WTC11 (cell line): ENCODE data around the gene FOXJ1. TPM values are rescaled to one million over a fixed set of nuclear protein-coding genes. Genes with fewer than 3 reads are reported as not detected.

Experiments
- ATAC-seq: fragments of 200-7000 bp; cut with Tn5 transposase; 2 replicates; pipeline ENCODE4 v1.10.0; 2021; ENCODE audit warnings: mild to moderate bottlenecking, moderate library complexity
- CTCF ChIA-PET: fragments of 300-600 bp; sonication (Branson Sonifier 250); formaldehyde crosslinking; loops from one replicate; lab custom pipeline; 2021; ENCODE audit warnings: antibody characterized with exemption; lab: Charles Lee
- POLR2A ChIA-PET: fragments of 350-600 bp; sonication (Branson Sonifier 250); formaldehyde crosslinking; loops from one replicate; lab custom pipeline; 2021; ENCODE audit warnings: antibody characterized with exemption; lab: Charles Lee
- DNase-seq: peaks from one replicate; pipeline ENCODE4 v3.0.0; 2021; ENCODE audit warnings: low spot score
- H3K27ac Mint-ChIP-seq: 2 replicates; pipeline ENCODE4 v1.8.0; 2021; ENCODE audit warnings: mixed read lengths
- H3K27me3 Mint-ChIP-seq: 2 replicates; pipeline ENCODE4 v1.8.0; 2021; ENCODE audit warnings: low read depth, mild to moderate bottlenecking, moderate library complexity, mixed read lengths
- H3K36me3 Mint-ChIP-seq: 2 replicates; pipeline ENCODE4 v1.8.0; 2021; ENCODE audit warnings: mixed read lengths
- H3K4me1 Mint-ChIP-seq: 2 replicates; pipeline ENCODE4 v1.8.0; 2022; ENCODE audit warnings: mixed read lengths
- H3K4me3 Mint-ChIP-seq: 2 replicates; pipeline ENCODE4 v1.8.0; 2021; ENCODE audit warnings: mild to moderate bottlenecking, moderate library complexity, mixed read lengths
- H3K9me3 Mint-ChIP-seq: 2 replicates; pipeline ENCODE4 v1.8.0; 2021; ENCODE audit warnings: mixed read lengths
- TCF7 ChIP-seq: sonication (generic); formaldehyde crosslinking; IDR thresholded peaks from 2 replicates; pipeline ENCODE4 v1.8.0; 2022; ENCODE audit warnings: mild to moderate bottlenecking, low read depth, missing genetic modification reagents, moderate library complexity
- TEAD1 ChIP-seq: sonication (generic); formaldehyde crosslinking; IDR thresholded peaks from 2 replicates; pipeline ENCODE4 v1.8.0; 2022; ENCODE audit warnings: mild to moderate bottlenecking, missing genetic modification reagents
- TEAD4 ChIP-seq: sonication (generic); formaldehyde crosslinking; IDR thresholded peaks from 2 replicates; pipeline ENCODE4 v1.8.0; 2022; ENCODE audit warnings: mild to moderate bottlenecking, missing genetic modification reagents
- ZNF396 ChIP-seq: fragments of 250-450 bp; sonication (Bioruptor Pico); IDR thresholded peaks from 2 replicates; pipeline ENCODE4 v1.8.0; 2021; ENCODE audit warnings: mild to moderate bottlenecking, moderate library complexity, borderline replicate concordance
- total RNA-seq: library from RNA; stranded (reverse); gene quantifications from 3 replicates; pipeline ENCODE4 v1.2.3, GENCODE V29; 2021
- TF ChIP-seq, protein P1 (sequence below): sonication (generic); formaldehyde crosslinking; IDR thresholded peaks from 2 replicates; pipeline ENCODE4 v1.8.0; 2023; ENCODE audit warnings: mild to moderate bottlenecking, missing genetic modification reagents
- TF ChIP-seq, protein P2 (sequence below): sonication (generic); formaldehyde crosslinking; IDR thresholded peaks from 2 replicates; pipeline ENCODE4 v1.8.0; 2022; ENCODE audit warnings: mild to moderate bottlenecking, missing genetic modification reagents
- TF ChIP-seq, protein P3 (sequence below): fragments of 250-450 bp; sonication (Bioruptor Pico); IDR thresholded peaks from 2 replicates; pipeline ENCODE4 v1.8.0; 2021; ENCODE audit warnings: mild to moderate bottlenecking
- TF ChIP-seq, protein P4 (sequence below): sonication (generic); formaldehyde crosslinking; IDR thresholded peaks from 2 replicates; pipeline ENCODE4 v1.8.1; 2023; ENCODE audit warnings: mild to moderate bottlenecking, missing genetic modification reagents, moderate library complexity
- TF ChIP-seq, protein P5 (sequence below): fragments of 250-450 bp; sonication (Bioruptor Pico); IDR thresholded peaks from 2 replicates; pipeline ENCODE4 v1.9.0; 2021; ENCODE audit warnings: mild to moderate bottlenecking, borderline replicate concordance
- TF ChIP-seq, protein P6 (sequence below): fragments of 250-450 bp; sonication (Bioruptor Pico); IDR thresholded peaks from 2 replicates; pipeline ENCODE4 v1.9.0; 2021; ENCODE audit warnings: moderate library complexity, mild to moderate bottlenecking, inconsistent platforms, borderline replicate concordance

Gene FOXJ1
- total RNA-seq, 1 experiment from 2014 or later = 11.8 TPM

DNA sequence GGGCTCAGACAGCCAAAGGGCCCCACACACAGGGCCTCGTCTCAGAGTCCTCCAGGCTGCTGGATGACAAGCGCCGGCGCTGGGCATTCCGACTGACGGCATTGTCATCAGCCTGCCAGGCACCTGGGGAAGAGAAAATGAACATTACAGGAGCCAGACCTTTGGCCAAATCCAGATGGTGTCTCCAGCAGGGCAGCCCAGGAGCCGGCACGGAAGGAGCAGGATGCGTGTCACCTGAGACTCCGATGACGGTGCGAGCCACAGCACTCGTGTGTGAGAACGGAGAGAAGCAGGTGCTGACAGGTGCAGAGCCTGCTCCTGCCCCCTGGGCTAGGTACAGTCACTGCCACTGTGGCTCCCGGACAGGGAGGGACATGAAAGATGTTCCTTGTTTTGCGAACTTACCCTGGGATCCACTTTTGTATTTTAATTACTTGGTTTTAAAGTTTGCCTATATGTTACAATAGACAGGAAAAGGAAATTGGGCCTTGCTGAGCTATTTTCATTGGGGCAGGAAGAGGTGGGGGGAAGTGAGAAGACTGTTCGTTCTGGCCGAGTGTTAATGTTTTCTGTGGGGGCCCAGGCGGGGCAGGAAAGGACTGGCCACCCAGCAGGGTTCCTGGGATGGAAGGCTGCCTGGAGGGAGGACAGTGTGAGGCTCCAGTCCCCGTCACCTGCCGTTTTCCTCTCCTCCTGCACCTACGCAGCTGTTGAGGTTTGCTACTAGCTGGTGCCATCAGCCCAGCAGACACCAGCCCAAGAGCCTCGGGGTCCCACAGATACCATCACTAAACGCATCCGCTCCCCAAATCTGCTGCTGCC, 4.4 kb upstream of the FOXJ1 start:
- H3K27me3 Mint-ChIP-seq = peaks cover 29% of the 10 kb centered on the region
- no peak for ATAC-seq
- POLR2A ChIA-PET = interaction anchor here (0.6 kb wide), 1 partner anchor 183 kb away, joined by 3 read pairs; no protein-coding TSS in a partner anchor
- TF ChIP-seq, protein P1, sequence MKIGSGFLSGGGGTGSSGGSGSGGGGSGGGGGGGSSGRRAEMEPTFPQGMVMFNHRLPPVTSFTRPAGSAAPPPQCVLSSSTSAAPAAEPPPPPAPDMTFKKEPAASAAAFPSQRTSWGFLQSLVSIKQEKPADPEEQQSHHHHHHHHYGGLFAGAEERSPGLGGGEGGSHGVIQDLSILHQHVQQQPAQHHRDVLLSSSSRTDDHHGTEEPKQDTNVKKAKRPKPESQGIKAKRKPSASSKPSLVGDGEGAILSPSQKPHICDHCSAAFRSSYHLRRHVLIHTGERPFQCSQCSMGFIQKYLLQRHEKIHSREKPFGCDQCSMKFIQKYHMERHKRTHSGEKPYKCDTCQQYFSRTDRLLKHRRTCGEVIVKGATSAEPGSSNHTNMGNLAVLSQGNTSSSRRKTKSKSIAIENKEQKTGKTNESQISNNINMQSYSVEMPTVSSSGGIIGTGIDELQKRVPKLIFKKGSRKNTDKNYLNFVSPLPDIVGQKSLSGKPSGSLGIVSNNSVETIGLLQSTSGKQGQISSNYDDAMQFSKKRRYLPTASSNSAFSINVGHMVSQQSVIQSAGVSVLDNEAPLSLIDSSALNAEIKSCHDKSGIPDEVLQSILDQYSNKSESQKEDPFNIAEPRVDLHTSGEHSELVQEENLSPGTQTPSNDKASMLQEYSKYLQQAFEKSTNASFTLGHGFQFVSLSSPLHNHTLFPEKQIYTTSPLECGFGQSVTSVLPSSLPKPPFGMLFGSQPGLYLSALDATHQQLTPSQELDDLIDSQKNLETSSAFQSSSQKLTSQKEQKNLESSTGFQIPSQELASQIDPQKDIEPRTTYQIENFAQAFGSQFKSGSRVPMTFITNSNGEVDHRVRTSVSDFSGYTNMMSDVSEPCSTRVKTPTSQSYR = no peak
- TF ChIP-seq, protein P2, sequence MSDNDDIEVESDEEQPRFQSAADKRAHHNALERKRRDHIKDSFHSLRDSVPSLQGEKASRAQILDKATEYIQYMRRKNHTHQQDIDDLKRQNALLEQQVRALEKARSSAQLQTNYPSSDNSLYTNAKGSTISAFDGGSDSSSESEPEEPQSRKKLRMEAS = peak; percentile 39; the same call in 1 of the 2 replicates
- H3K27ac Mint-ChIP-seq = no peak overlapping the region
- DNase-seq = peak; percentile 34
- H3K9me3 Mint-ChIP-seq = no peaks in the 10 kb centered on the region
- H3K4me1 Mint-ChIP-seq = peaks cover 63% of the 10 kb centered on the region
- CTCF ChIA-PET = interaction anchor here (0.6 to 7.0 kb wide), 10 partner anchors 10 to 134 kb away, joined by 3 to 41 read pairs (median 4); no protein-coding TSS in a partner anchor
- no peak overlapping the region for H3K4me3 Mint-ChIP-seq
- no peaks in the 10 kb centered on the region for H3K36me3 Mint-ChIP-seq

DNA sequence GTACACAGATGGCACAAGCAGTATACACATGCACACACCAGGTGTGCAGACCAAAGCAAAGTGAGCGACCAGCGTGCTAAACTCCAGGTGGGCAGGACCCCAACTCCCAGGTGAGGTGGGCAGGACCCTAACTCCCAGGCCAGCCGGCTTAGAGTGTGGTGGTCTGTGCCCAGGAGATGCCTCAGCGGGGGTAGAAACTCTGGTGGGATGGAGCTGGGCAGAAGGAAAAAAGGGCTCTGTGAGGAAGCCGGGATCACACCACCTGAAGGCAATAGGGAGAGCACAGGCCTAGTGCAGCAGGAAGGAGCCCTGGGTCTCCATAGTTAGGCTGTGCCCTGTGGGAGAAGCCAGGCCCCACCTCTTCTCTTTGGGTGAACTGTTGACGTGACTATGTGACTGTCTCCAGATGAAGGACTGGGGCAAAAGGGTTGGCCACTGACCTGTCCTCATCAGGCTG, 1.6 kb upstream of the FOXJ1 start:
- ATAC-seq (no peak), DNase-seq (no peak)
- Mint-ChIP-seq H3K27me3 (peaks cover 55% of the 10 kb centered on the region), H3K36me3 (no peaks in the 10 kb centered on the region), H3K4me3 (peak overlapping the region; percentile 82), H3K4me1 (peaks cover 83% of the 10 kb centered on the region)
- TF ChIP-seq, protein P3, sequence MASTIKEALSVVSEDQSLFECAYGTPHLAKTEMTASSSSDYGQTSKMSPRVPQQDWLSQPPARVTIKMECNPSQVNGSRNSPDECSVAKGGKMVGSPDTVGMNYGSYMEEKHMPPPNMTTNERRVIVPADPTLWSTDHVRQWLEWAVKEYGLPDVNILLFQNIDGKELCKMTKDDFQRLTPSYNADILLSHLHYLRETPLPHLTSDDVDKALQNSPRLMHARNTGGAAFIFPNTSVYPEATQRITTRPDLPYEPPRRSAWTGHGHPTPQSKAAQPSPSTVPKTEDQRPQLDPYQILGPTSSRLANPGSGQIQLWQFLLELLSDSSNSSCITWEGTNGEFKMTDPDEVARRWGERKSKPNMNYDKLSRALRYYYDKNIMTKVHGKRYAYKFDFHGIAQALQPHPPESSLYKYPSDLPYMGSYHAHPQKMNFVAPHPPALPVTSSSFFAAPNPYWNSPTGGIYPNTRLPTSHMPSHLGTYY (CRISPR knock-in tag) = no peak
- TF ChIP-seq, protein P4, sequence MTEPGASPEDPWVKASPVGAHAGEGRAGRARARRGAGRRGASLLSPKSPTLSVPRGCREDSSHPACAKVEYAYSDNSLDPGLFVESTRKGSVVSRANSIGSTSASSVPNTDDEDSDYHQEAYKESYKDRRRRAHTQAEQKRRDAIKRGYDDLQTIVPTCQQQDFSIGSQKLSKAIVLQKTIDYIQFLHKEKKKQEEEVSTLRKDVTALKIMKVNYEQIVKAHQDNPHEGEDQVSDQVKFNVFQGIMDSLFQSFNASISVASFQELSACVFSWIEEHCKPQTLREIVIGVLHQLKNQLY = no peak
- no peak for TF ChIP-seq TCF7 (CRISPR knock-in tag)
- TF ChIP-seq, protein P5, sequence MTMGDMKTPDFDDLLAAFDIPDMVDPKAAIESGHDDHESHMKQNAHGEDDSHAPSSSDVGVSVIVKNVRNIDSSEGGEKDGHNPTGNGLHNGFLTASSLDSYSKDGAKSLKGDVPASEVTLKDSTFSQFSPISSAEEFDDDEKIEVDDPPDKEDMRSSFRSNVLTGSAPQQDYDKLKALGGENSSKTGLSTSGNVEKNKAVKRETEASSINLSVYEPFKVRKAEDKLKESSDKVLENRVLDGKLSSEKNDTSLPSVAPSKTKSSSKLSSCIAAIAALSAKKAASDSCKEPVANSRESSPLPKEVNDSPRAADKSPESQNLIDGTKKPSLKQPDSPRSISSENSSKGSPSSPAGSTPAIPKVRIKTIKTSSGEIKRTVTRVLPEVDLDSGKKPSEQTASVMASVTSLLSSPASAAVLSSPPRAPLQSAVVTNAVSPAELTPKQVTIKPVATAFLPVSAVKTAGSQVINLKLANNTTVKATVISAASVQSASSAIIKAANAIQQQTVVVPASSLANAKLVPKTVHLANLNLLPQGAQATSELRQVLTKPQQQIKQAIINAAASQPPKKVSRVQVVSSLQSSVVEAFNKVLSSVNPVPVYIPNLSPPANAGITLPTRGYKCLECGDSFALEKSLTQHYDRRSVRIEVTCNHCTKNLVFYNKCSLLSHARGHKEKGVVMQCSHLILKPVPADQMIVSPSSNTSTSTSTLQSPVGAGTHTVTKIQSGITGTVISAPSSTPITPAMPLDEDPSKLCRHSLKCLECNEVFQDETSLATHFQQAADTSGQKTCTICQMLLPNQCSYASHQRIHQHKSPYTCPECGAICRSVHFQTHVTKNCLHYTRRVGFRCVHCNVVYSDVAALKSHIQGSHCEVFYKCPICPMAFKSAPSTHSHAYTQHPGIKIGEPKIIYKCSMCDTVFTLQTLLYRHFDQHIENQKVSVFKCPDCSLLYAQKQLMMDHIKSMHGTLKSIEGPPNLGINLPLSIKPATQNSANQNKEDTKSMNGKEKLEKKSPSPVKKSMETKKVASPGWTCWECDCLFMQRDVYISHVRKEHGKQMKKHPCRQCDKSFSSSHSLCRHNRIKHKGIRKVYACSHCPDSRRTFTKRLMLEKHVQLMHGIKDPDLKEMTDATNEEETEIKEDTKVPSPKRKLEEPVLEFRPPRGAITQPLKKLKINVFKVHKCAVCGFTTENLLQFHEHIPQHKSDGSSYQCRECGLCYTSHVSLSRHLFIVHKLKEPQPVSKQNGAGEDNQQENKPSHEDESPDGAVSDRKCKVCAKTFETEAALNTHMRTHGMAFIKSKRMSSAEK = no peak
- no peak for TF ChIP-seq ZNF396 (CRISPR knock-in tag)
- TF ChIP-seq TEAD1 (CRISPR knock-in tag) = no peak
- no peak for TF ChIP-seq TEAD4 (CRISPR knock-in tag)
- TF ChIP-seq, protein P6, sequence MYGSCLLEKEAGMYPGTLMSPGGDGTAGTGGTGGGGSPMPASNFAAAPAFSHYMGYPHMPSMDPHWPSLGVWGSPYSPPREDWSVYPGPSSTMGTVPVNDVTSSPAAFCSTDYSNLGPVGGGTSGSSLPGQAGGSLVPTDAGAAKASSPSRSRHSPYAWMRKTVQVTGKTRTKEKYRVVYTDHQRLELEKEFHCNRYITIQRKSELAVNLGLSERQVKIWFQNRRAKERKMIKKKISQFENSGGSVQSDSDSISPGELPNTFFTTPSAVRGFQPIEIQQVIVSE (CRISPR knock-in tag) = no peak
- TF ChIP-seq, all 79 proteins: peak for 0
- no peak overlapping the region for H3K27ac Mint-ChIP-seq
- POLR2A ChIA-PET = interaction anchor here (0.8 to 3.3 kb wide), 4 partner anchors 10 to 137 kb away, joined by 3 to 17 read pairs (median 4); no protein-coding TSS in a partner anchor
- CTCF ChIA-PET = interaction anchor here (0.7 to 7.0 kb wide), 11 partner anchors 9 to 242 kb away, joined by 3 to 41 read pairs (median 9); no protein-coding TSS in a partner anchor
- no peaks in the 10 kb centered on the region for H3K9me3 Mint-ChIP-seq
